ENCODE measurements around the gene PECR.

PECR gene

DNA sequence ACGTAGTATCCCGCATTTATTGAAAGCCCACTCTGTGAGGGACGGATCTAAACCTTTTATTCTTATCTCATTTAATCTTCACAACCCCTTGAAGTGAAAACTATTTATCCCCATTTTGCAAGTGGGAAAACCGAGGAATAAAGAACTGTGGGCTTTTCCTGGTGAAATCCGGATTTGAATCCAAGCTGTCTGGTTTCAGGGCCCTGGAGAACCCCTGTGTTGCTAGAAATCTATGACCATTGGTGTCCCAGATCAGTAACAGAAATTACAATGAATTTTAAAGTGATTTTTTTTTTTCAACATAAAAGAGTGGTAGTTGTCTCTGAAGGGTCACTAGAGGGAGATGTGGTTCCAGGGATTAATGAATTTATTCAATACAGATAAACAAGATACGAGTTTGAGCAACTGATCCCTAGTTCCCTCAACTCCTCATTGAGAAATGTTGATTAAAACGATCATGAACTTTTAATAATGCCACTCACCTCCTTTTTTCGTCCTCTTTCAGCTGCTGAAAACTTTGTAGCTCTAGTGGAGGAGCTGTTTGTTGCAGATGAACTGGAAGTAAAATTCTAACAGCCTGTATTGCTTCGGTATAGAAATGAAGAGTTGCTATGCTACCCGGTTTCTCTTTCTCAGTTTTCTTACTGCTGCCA is 28.5 kb upstream of the PECR start:
- H3K9me3 Mint-ChIP-seq = no peaks in the 10 kb centered on the region
- H3K27me3 Mint-ChIP-seq = no peaks in the 10 kb centered on the region
- H3K4me3 Mint-ChIP-seq = peak overlapping the region; percentile 99
- H3K27ac Mint-ChIP-seq = peak overlapping the region; percentile 97
- peaks cover 44% of the 10 kb centered on the region for H3K36me3 Mint-ChIP-seq
- ATAC-seq = no peak
- peaks cover 39% of the 10 kb centered on the region for H3K4me1 Mint-ChIP-seq

DNA sequence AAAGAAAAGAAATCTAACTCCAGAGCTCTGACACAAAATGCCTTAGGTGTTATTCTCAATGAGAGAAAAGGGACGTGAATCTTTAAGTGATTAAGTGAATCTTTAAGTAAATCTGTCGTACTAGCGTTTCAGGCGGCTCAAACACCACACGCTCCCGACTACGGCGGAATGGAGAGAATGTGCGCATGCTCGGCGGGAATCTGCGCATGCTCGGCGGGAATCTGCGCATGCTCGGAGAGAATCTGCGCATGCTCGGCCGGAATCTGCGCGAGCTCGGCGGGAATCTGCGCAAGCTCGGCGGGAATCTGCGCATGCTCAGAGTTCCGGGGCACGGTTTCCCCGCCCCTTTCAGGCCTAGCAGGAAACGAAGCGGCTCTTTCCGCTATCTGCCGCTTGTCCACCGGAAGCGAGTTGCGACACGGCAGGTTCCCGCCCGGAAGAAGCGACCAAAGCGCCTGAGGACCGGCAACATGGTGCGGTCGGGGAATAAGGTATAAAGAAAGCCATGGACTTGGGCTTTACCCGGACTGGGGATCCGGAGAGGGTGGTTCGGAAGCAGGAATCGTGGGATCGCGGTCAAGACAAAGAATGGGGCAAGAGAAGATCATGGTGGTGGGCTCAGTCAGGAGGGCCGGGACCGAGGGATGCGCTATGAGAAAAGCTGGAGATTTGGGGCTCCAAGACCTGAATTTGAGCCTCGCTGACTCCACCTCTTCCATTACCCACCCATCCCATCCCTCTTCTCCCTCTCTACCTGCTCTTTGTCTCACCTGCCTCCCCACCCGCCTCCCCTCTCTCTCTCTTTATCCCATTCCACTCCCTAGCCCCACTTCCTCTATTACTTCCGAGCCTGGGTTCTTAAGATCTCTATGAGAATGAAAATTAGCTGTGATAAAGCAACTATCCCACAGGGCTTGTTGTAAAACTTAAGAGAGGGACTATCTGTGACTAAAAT is 27.6 kb upstream of the PECR start, which contains the start of gene XRCC5:
XRCC5 (plus strand) TSS at position 382 of the 955 bp plus-strand sequence; CDS start at position 471, 89 bp downstream.
- Mint-ChIP-seq H3K36me3 (peaks cover 37% of the 10 kb centered on the region), H3K4me1 (peaks cover 30% of the 10 kb centered on the region), H3K27me3 (no peaks in the 10 kb centered on the region), H3K4me3 (peak within 1 kb of the TSS; percentile 99), H3K27ac (peak within 1 kb of the TSS; percentile 97), H3K9me3 (no peaks in the 10 kb centered on the region)
- ATAC-seq = peak; percentile 92

DNA sequence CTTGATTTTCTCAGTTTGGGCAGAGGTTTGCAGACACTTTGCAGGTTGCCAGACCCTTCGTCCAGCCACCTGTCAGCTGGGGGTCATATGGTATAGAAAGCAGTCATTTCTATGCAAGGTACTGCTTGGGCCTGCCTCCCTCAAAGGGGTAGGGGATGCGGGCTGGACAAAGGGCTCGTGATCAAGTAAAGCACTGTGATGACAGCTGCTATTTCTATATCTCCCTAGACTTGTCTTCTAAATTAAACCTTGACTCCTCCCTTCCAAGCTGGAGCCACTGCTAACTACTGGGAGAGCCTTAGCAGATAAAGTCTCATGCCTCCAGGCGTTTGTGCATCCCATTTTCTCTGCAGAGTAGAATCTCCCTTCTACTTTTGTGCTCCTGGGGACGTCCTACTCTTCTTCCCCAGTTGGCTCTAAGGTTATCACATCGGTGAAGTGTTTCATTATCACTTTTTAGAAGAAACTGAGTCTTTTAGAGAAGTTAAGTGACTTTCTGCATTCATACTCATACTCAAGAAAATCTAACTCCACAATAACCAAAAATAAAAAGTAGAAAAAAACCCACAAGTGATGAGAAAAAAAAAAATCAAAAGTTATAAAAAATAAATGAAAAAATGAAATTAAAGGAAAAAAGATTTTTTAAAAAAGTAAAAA is 26.8 kb upstream of the PECR start:
- Mint-ChIP-seq H3K4me1 (peaks cover 22% of the 10 kb centered on the region), H3K27me3 (no peaks in the 10 kb centered on the region), H3K36me3 (peaks cover 28% of the 10 kb centered on the region), H3K9me3 (no peaks in the 10 kb centered on the region), H3K4me3 (peak overlapping the region; percentile 99), H3K27ac (peak overlapping the region; percentile 97)
- ATAC-seq = no peak

DNA sequence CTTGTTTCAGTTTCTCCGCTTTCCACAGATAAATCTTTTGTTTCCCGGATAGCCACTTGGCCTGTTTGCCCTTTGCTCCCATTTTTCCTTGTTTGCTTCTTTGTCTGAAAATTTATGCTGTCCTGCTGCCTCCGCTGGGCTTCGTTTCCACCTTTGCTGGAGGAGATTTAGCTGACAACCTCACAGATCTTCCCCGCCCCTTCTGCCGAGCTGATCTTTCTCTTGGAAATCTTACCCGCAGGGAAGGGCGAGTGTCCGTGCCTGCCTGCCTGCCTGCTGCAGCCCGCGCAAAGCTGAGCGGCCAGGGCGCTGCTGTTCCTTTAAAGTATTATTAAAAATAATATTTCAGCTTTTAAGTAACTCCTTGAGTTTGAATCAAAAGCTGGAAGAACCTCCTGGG is 26.2 kb upstream of the PECR start:
- H3K27me3 Mint-ChIP-seq = no peaks in the 10 kb centered on the region

DNA sequence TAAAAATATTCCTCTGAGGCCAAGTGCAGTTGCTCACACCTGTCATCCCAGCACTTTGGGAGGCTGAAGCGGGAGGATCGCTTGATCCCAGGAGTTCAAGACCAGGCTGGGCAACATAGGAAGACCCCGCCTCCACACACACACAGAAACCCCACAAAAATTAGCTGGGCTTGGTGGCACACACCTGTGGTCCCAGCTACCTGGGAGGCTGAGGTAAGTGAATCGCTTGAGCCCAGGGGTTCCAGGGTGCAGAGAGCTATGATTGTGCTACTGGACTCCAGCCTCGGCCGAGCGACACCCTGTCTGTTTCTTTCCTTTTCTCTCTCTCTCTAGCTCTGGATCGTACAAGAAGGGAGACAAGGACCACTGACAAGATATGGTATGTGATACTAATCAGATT is 25.7 kb upstream of the PECR start:
- H3K4me3 Mint-ChIP-seq = no peak overlapping the region
- no peak for ATAC-seq
- H3K9me3 Mint-ChIP-seq = no peaks in the 10 kb centered on the region
- H3K27me3 Mint-ChIP-seq = no peaks in the 10 kb centered on the region
- H3K27ac Mint-ChIP-seq = no peak overlapping the region
- peaks cover 20% of the 10 kb centered on the region for H3K36me3 Mint-ChIP-seq
- H3K4me1 Mint-ChIP-seq = peaks cover 11% of the 10 kb centered on the region

More for the DNA sequence above, 26.2 kb upstream of the PECR start:
- Mint-ChIP-seq H3K36me3 (peaks cover 22% of the 10 kb centered on the region), H3K4me1 (peaks cover 16% of the 10 kb centered on the region), H3K9me3 (no peaks in the 10 kb centered on the region), H3K4me3 (no peak overlapping the region), H3K27ac (no peak overlapping the region)
- ATAC-seq = no peak

DNA sequence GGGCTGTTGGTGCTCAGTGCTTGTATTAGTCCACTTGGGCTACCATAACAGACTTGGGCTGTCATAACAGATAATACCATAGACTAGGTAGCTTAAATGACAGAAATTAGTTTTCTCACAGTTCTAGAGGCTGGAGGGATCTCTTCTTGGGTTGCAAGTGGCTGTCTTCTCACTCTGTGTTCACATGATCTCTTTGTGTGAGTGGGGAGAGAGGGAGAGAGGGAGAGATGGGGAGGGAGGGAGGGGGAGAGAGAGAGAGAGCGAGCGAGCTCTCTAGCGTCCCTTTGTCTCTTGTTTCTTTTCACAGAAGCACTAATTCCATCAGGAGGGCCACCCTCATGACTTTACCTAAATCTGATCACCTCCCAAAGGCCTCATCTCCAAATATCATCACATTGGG is 23.1 kb upstream of the PECR start:
- Mint-ChIP-seq H3K27ac (no peak overlapping the region), H3K27me3 (no peaks in the 10 kb centered on the region), H3K36me3 (peaks cover 14% of the 10 kb centered on the region), H3K4me3 (no peak overlapping the region), H3K4me1 (no peaks in the 10 kb centered on the region), H3K9me3 (no peaks in the 10 kb centered on the region)
- no peak for ATAC-seq

DNA sequence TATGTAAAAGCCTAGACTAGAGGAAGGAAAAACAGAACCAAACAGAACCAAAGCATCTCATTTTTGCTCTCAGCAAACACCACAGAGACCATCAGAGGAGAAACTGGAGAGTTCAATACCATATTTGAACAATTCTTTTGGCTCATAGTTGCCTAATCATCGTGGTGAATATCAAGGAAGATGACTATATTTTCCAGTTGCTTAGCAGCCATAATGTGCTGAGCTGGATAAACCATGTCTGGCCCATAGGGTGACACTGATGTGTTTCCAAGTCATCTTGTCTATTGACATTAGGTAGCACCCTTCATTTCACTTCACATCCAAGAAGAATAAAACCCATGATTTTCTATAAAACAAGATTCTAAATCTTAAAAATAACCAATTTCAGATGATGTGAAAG is 21.6 kb upstream of the PECR start:
- peaks cover 8% of the 10 kb centered on the region for H3K36me3 Mint-ChIP-seq
- H3K4me3 Mint-ChIP-seq = no peak overlapping the region
- H3K4me1 Mint-ChIP-seq = no peaks in the 10 kb centered on the region
- no peak overlapping the region for H3K27ac Mint-ChIP-seq
- ATAC-seq = no peak
- H3K27me3 Mint-ChIP-seq = no peaks in the 10 kb centered on the region
- no peaks in the 10 kb centered on the region for H3K9me3 Mint-ChIP-seq

DNA sequence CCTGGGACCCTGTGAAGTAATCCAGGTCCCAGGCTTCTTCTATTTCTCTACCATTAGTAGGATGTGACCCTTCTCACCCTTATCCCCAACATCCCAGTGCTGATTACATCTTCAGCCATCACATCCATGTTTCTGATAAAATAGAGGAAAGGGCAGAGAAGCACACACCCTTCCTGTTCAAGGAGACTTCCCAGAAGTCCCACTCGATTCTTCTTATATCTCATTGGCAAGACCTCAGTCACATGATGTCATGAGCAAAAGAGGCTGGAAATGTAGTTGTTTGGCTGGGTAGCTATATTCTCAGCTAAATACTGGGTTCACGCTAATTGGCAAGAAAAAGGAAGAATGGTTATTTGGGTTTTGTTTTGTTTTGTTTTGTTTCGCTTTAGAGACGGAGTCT is 19.5 kb upstream of the PECR start:
- no peak for ATAC-seq
- no peaks in the 10 kb centered on the region for H3K27me3 Mint-ChIP-seq
- H3K36me3 Mint-ChIP-seq = peaks cover 8% of the 10 kb centered on the region
- H3K4me3 Mint-ChIP-seq = no peak overlapping the region
- H3K9me3 Mint-ChIP-seq = no peaks in the 10 kb centered on the region
- H3K4me1 Mint-ChIP-seq = no peaks in the 10 kb centered on the region
- no peak overlapping the region for H3K27ac Mint-ChIP-seq

DNA sequence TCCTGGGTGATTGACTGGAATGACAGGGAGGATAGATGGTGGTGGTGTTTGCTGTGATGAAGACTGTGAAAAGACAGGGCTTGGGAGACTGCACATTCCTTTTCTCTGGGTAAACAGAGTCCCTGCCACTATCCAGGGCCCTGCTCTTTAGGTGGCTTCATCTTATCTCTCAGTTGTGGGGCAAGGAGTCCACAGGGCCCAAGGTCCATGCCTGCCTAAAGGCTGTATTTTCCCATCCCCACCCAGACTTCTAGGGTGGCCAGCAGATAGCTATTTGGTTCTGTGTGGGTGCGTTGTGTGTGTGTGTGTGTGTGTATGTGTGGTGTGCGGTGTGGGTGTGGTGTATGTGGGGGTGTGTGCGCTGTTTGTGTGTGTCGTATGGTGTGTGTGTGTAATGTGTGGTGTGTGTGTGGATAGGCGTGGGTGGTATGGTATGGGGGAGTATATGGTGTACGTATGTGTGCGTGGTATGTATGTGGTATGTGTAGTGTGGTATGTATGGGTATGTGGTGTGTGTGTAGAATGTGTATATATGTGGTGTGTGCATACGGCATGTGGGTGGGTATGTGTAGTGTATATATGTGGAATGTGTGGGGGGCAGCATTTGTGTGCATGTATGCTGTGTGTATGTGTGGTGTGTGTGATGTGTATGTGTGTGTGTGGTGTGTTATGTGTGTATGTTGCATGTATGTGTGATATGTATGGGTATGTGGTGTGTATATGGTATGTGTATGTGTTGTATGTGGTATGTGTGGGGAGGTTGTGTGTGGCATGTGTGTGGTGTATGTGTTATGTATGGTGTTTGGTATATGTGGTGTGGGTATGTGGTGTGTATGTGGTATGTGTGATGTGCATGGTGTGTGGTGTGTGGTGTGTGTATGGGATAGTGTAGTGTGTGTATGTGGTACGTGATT is 17.1 kb upstream of the PECR start:
- no peaks in the 10 kb centered on the region for H3K27me3 Mint-ChIP-seq

DNA sequence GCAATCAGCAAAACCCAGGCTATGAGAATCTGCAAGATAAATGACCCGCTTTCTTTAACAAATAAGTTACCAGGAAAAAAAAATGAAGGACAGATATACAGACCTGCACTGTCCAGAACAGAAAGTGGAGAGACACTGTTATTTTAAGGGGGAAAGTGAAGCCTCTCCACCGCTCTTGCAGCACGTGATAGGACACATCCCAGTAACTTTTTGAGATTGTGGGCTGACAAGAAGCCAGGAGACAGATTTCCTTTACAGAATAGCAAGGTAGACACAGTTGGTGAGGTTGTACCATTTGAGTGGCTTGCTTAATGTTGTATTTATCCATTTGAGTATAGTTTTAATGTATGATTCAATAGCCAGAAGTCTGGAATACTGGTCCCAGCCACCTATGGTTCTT is 13.1 kb upstream of the PECR start:
- Mint-ChIP-seq H3K36me3 (peaks cover 5% of the 10 kb centered on the region), H3K27me3 (no peaks in the 10 kb centered on the region), H3K9me3 (no peaks in the 10 kb centered on the region), H3K4me1 (no peaks in the 10 kb centered on the region), H3K4me3 (no peak overlapping the region), H3K27ac (no peak overlapping the region)
- no peak for ATAC-seq

More for the DNA sequence above, 17.1 kb upstream of the PECR start:
- Mint-ChIP-seq H3K4me3 (no peak overlapping the region), H3K9me3 (no peaks in the 10 kb centered on the region), H3K4me1 (no peaks in the 10 kb centered on the region), H3K36me3 (peaks cover 13% of the 10 kb centered on the region), H3K27ac (no peak overlapping the region)
- ATAC-seq = no peak

DNA sequence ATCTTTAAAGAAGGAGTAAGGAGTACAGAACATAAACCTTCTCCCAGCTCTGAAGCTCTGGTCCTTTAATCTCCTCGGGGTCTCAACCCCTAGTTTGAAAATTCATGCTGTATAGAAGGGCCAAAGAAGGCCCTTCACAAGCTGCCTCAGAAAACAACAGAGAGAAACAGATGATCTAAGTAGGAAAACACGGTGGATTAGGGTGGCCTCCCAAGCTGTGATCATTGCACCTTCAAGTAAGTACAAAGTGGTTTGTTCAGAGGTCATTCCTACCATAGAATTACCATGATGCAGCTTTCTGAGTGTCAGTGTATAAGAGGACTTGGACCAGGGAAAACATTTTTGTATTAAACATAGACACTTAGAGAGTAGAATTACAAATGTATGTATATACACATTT is 11.0 kb upstream of the PECR start:
- H3K27ac Mint-ChIP-seq = no peak overlapping the region
- H3K4me3 Mint-ChIP-seq = no peak overlapping the region
- ATAC-seq = no peak
- no peaks in the 10 kb centered on the region for H3K4me1 Mint-ChIP-seq
- no peaks in the 10 kb centered on the region for H3K27me3 Mint-ChIP-seq
- peaks cover 5% of the 10 kb centered on the region for H3K36me3 Mint-ChIP-seq
- no peaks in the 10 kb centered on the region for H3K9me3 Mint-ChIP-seq

DNA sequence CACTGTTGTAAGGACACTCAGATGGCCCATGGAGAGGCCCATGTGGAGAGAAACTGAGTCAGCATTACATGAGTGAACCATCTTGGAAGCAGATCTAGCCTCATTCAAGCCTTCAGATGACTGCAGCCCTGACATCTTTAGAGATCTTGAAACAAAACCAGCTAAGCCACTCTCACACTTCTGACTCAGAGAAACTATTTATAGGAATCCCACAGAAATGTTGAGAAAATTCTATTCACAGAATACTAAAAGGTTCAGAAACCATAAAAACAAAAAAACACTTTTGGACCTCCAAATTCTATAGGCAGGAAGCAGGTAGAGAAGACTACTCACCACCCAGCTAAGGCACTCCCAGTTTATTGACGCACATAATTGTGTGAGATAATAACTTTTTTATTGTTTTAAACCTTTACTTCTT is 8.8 kb upstream of the PECR start:
- Mint-ChIP-seq H3K27ac (no peak overlapping the region), H3K36me3 (no peaks in the 10 kb centered on the region), H3K27me3 (no peaks in the 10 kb centered on the region), H3K9me3 (no peaks in the 10 kb centered on the region), H3K4me1 (no peaks in the 10 kb centered on the region), H3K4me3 (no peak overlapping the region)
- ATAC-seq = no peak

DNA sequence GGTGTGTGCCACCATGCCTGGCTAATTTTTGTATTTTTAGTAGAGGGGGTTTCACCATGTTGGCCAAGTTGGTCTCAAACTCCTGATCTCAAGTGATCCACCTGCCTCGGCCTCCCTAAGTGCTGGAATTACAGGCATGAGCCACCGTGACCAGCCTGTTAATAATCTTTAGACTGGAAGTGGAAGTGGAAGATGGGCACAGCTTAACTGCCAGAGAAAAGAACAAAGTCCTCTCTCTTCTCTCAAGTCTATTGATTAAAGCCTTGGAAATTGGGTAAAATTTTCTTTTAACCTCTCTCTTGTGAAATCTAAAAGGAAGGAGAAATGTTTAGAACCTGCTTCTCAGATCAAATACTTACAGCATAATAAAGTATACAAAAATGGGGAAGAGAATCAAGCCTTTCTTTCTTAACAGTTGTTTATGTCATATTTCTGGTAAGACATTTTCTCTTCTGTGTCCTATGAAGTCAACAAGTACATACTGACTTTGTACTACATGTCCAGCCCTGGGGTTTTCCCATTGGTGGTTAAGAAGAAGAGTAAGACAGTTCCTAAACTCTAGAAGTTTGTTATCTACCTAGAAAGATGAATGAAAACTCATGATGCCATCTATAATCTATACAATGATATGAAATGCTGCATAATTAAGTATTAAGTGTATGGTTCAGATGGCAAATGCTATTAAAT is 4.7 kb upstream of the PECR start:
- Mint-ChIP-seq H3K27me3 (no peaks in the 10 kb centered on the region), H3K36me3 (no peaks in the 10 kb centered on the region), H3K27ac (no peak overlapping the region), H3K4me3 (no peak overlapping the region), H3K4me1 (peaks cover 37% of the 10 kb centered on the region), H3K9me3 (no peaks in the 10 kb centered on the region)
- no peak for ATAC-seq

DNA sequence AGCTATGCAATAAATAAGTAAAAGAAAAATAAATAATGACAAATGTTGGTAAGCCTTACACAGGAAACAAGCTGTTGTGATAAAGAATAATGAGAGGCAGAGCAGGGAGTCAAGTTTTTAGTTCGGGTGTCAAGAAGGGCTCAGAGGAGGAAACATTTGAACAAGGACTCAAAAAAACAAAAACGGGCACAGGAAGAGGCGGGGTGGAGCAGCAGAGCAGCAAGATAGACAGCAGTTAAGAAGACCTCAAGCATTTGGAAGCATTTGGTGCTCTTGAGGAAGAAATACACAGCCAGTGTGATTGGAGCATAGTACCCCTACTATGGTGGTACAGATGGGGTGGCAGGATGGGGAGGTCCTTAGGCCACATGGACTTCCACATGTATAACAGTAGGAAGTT is 2.9 kb upstream of the PECR start:
- peak overlapping the region; percentile 64 for H3K27ac Mint-ChIP-seq
- peaks cover 40% of the 10 kb centered on the region for H3K4me1 Mint-ChIP-seq
- H3K4me3 Mint-ChIP-seq = no peak overlapping the region
- H3K36me3 Mint-ChIP-seq = no peaks in the 10 kb centered on the region
- H3K9me3 Mint-ChIP-seq = no peaks in the 10 kb centered on the region
- no peaks in the 10 kb centered on the region for H3K27me3 Mint-ChIP-seq
- no peak for ATAC-seq
